HepG2 (cell line): ENCODE data around the gene PPP1R13B. TPM values are rescaled to one million over a fixed set of nuclear protein-coding genes. Genes with fewer than 3 reads are reported as not detected.

Source experiments
- ATAC-seq: fragments of 200-7000 bp; cut with Tn5 transposase; 3 replicates; pipeline ENCODE4 v1.9.1; 2020; ENCODE audit warnings: mild to moderate bottlenecking, moderate library complexity
- BruUV-seq: library from RNA; stranded (reverse); fragments of 400-500 nt; replicated peaks from 2 replicates; lab custom pipeline; 2021; lab: Mats Ljungman, UMichigan
- CTCF ChIA-PET: fragments of 300-600 bp; formaldehyde crosslinking; extraction: SDS; loops from one replicate; lab custom pipeline; 2021; ENCODE audit warnings: low total read pairs, inconsistent platforms, low intra/inter-chr PET ratio; lab: Yijun Ruan, JAX
- POLR2A ChIA-PET: fragments of 350-600 bp; sonication (Branson Sonifier 250); formaldehyde crosslinking; loops from one replicate; lab custom pipeline; 2020; ENCODE audit warnings: antibody characterized with exemption, inconsistent platforms; lab: Yijun Ruan, JAX
- DNase-seq: peaks from one replicate; pipeline ENCODE4 v3.0.0-alpha.2; 2015; ENCODE audit warnings: low spot score
- FAIRE-seq: peaks from 3 replicates; lab custom pipeline; 2011; peaks lifted over from hg19 to GRCh38; lab: Jason Lieb, UNC
- H2AFZ ChIP-seq: one replicate; pipeline ENCODE4 v1.6.1; 2011; ENCODE audit warnings: low read length, inconsistent platforms
- H3K27ac ChIP-seq: fragments of 300-600 bp; 3 replicates; pipeline ENCODE4 v1.8.0; 2011; ENCODE audit warnings: mixed run types, mild to moderate bottlenecking, mixed read lengths, low read length, inconsistent platforms; ENCODE audit not compliant: insufficient read depth; ENCODE audit errors: extremely low read length
- H3K27me3 ChIP-seq, 2 experiments: fragments of 200-600 bp in 1 of 2; 2 replicates in 1 of 2; 3 replicates in 1 of 2; pipeline versions ENCODE4 v1.6.0 to v1.8.0; 2011; ENCODE audit warnings: low read length in 2 of 2, mild to moderate bottlenecking in 2 of 2, moderate library complexity in 2 of 2, inconsistent platforms in 1 of 2; ENCODE audit not compliant: insufficient read depth in 2 of 2, control insufficient read depth in 1 of 2
- H3K36me3 ChIP-seq, 2 experiments: fragments of 200-600 bp in 1 of 2; replicated peaks in 1 of 2; 2 replicates in 1 of 2; 3 replicates in 1 of 2; pipeline versions ENCODE4 v1.5.1 to v1.8.0; 2011; ENCODE audit warnings: low read length in 2 of 2, inconsistent platforms in 1 of 2; ENCODE audit not compliant: insufficient read depth in 2 of 2, control insufficient read depth in 1 of 2
- H3K4me1 ChIP-seq: 2 replicates; pipeline ENCODE4 v1.5.1; 2012; ENCODE audit warnings: low read length, inconsistent platforms; ENCODE audit not compliant: insufficient read depth
- H3K4me2 ChIP-seq: 2 replicates; pipeline ENCODE4 v1.6.0; 2011; ENCODE audit warnings: low read depth, low read length, inconsistent platforms
- H3K4me3 ChIP-seq, 3 experiments: fragments of 200-600 bp in 1 of 3; sonication (generic), shearing (Covaris generic) in 1 of 3; replicated peaks in 1 of 3; 2 replicates each; pipeline ENCODE4 v1.5.1; 2011 to 2016; ENCODE audit warnings: low read length in 3 of 3, inconsistent platforms in 2 of 3, low read depth in 2 of 3, mild to moderate bottlenecking in 2 of 3, control low read depth in 1 of 3, mixed read lengths in 1 of 3; ENCODE audit not compliant: insufficient read depth in 1 of 3
- H3K79me2 ChIP-seq: one replicate; pipeline ENCODE4 v1.6.1; 2011; ENCODE audit warnings: low read length, inconsistent platforms; ENCODE audit not compliant: insufficient read depth
- H3K9ac ChIP-seq: 2 replicates; pipeline ENCODE4 v1.6.0; 2011; ENCODE audit warnings: mild to moderate bottlenecking, low read depth, low read length, inconsistent platforms; ENCODE audit not compliant: insufficient read depth
- H3K9me3 ChIP-seq: 2 replicates; pipeline ENCODE4 v1.5.1; 2012; ENCODE audit warnings: mild to moderate bottlenecking, low read length
- H4K20me1 ChIP-seq: 2 replicates; pipeline ENCODE4 v1.6.0; 2011; ENCODE audit warnings: inconsistent platforms, mild to moderate bottlenecking, low read length, moderate library complexity; ENCODE audit not compliant: insufficient read depth
- ARNT2 ChIP-seq: sonication (generic); formaldehyde crosslinking; IDR thresholded peaks from 2 replicates; pipeline ENCODE4 v1.8.0; 2022; ENCODE audit warnings: mild to moderate bottlenecking, low read depth, missing genetic modification reagents, moderate library complexity
- ISL2 ChIP-seq: sonication (generic); formaldehyde crosslinking; IDR thresholded peaks from 2 replicates; pipeline ENCODE4 v1.5.0; 2020; ENCODE audit warnings: missing genetic modification reagents
- MEIS1 ChIP-seq: sonication (generic); formaldehyde crosslinking; IDR thresholded peaks from 2 replicates; pipeline ENCODE4 v1.9.0; 2021; ENCODE audit warnings: mild to moderate bottlenecking, missing genetic modification reagents, moderate library complexity, borderline replicate concordance
- RBAK ChIP-seq: sonication (generic); formaldehyde crosslinking; IDR thresholded peaks from 2 replicates; pipeline ENCODE4 v1.5.1; 2020; ENCODE audit warnings: mild to moderate bottlenecking, missing genetic modification reagents
- ZFP36L2 ChIP-seq: sonication (generic); formaldehyde crosslinking; IDR thresholded peaks from 2 replicates; pipeline ENCODE4 v1.4.0; 2020; ENCODE audit warnings: missing genetic modification reagents
- ZFP82 ChIP-seq: sonication (generic); formaldehyde crosslinking; IDR thresholded peaks from 2 replicates; pipeline ENCODE4 v1.5.1; 2020; ENCODE audit warnings: mild to moderate bottlenecking, missing genetic modification reagents, borderline replicate concordance
- ZFX ChIP-seq: sonication (generic); formaldehyde crosslinking; IDR thresholded peaks from 2 replicates; pipeline ENCODE4 v1.4.0; 2020; ENCODE audit warnings: mild to moderate bottlenecking, low read depth, missing genetic modification reagents, moderate library complexity
- ZNF256 ChIP-seq: sonication (generic); formaldehyde crosslinking; conservative IDR thresholded peaks from 2 replicates; pipeline ENCODE4 v1.4.0; 2020; ENCODE audit warnings: missing genetic modification reagents
- WGBS: methylation state at CpG from one replicate; pipeline ENCODE4 v1.1.6; 2017; ENCODE audit warnings: low lambda C conversion rate; 5-methylcytosine and 5-hydroxymethylcytosine counted together
- in situ Hi-C: cut with HindIII; loops from 2 replicates; pipeline ENCODE4 v1.10.0; 2017; ENCODE audit warnings: low pct_unique_long_range_greater_than_20kb; ENCODE audit not compliant: extremely low pct_ligation_motif_present
- intact Hi-C: fragments of 100-400 bp; cut with micrococcal nuclease; formaldehyde crosslinking; loops from one replicate; pipeline ENCODE4 v1.10.0; 2022; ENCODE audit not compliant: unreplicated experiment
- polyA plus RNA-seq, 8 experiments: library from polyadenylated mRNA; depleted of rRNA in 3 of 8; stranded (reverse) in 7 of 8; unstranded in 1 of 8; fragments of >200 nt; fragmentation: Illumina TruSeq in 4 of 8; extraction: Trizol in 4 of 8; gene quantifications; 2 replicates each; pipeline versions ENCODE4 v1.2.1 to v1.2.3, GENCODE V29; 2011 to 2016; ENCODE audit warnings: low read depth in 4 of 8, missing spikeins in 1 of 8, mixed read lengths in 1 of 8; ENCODE audit not compliant: insufficient read depth in 1 of 8
- total RNA-seq, 5 experiments: library from RNA; depleted of rRNA; stranded (reverse); fragments of >200 nt; fragmentation: Illumina TruSeq; extraction: Trizol; gene quantifications; 2 replicates each; pipeline ENCODE4 v1.2.3, GENCODE V29; 2016; ENCODE audit warnings: low read depth in 1 of 5
- TF ChIP-seq, protein P1 (sequence below): sonication (generic); formaldehyde crosslinking; IDR thresholded peaks from 2 replicates; pipeline ENCODE4 v1.8.1; 2022; ENCODE audit warnings: mild to moderate bottlenecking, missing genetic modification reagents
- TF ChIP-seq, protein P2 (sequence below): IDR thresholded peaks from 2 replicates; pipeline ENCODE4 v1.6.1; 2016; ENCODE audit warnings: control low read depth
- TF ChIP-seq, protein P3 (sequence below), 2 experiments: fragments of 450-650 bp in 1 of 2; sonication (generic) in 1 of 2; formaldehyde crosslinking; IDR thresholded peaks; 2 replicates each; pipeline versions ENCODE4 v1.5.0 to v1.8.0; 2020 to 2022; ENCODE audit warnings: mild to moderate bottlenecking in 1 of 2, missing genetic modification reagents in 1 of 2

Gene PPP1R13B
- total and polyA plus RNA-seq, 2 of the 13 experiments (the other 11 are each of a cell fraction or from before 2014, with no cell fraction given): 4.6 to 9.4 TPM

DNA sequence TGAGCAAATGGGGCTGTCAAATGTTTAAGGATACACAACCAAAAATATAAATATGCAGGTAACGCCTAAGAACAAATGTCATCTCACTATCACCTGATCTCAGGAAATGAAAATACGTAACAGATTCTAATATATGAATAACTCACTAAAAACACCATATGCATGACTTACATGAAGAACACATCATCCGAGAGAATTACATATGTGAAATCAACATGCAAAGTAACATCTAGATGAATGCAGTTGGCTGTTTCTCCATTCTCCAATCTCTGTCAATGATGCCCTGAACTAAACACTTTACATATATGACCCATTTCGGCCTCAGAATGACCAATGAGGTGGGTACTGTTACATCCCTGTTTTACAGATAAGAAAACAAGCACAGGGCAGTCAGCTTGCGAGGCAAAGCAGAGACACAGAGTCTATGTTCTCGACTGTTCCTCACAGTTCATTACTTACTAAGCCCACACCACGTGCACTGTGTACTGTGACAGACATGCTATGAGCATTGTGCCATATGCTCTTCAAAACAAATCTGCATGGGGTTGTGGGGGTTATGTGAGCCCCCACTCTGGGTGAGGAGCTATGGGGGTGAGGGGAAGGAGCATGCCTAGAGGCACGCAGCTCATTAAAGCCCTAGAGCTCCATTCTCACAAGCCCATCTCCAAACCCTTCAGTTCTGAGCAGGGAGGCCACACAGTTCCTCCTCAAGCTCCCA lies 89.2 kb downstream of the PPP1R13B start:
- H3K4me2 ChIP-seq: no peak overlapping the region
- H3K9ac ChIP-seq: no peak overlapping the region
- CTCF ChIA-PET: no interaction called here
- no peaks in the 10 kb centered on the region for H3K27me3 ChIP-seq
- no peak overlapping the region for H3K4me3 ChIP-seq
- H3K27ac ChIP-seq: no peak overlapping the region
- H3K36me3 ChIP-seq: peaks cover 1 to 10% of the 10 kb centered on the region in 2 experiments; a peak in 2 of 5 replicates
- H3K79me2 ChIP-seq: no peaks in the 10 kb centered on the region
- in situ Hi-C loops: no loop called here
- H3K9me3 ChIP-seq: no peaks in the 10 kb centered on the region
- intact Hi-C loops: no loop called here
- ATAC-seq (no peak), FAIRE-seq (no peak), DNase-seq (no peak)
- no peaks in the 10 kb centered on the region for H3K4me1 ChIP-seq
- H2AFZ ChIP-seq: no peak overlapping the region
- WGBS: 92% methylated on average over 8 of the region's 8 CpGs
- no peaks in the 10 kb centered on the region for H4K20me1 ChIP-seq
- BruUV-seq: no TSS peak
- TF ChIP-seq MEIS1 (no peak), ZFX (CRISPR knock-in tag) (no peak), ZFP36L2 (CRISPR knock-in tag) (no peak), ARNT2 (CRISPR knock-in tag) (no peak), ZFP82 (CRISPR knock-in tag) (no peak)
- POLR2A ChIA-PET: no interaction called here

DNA sequence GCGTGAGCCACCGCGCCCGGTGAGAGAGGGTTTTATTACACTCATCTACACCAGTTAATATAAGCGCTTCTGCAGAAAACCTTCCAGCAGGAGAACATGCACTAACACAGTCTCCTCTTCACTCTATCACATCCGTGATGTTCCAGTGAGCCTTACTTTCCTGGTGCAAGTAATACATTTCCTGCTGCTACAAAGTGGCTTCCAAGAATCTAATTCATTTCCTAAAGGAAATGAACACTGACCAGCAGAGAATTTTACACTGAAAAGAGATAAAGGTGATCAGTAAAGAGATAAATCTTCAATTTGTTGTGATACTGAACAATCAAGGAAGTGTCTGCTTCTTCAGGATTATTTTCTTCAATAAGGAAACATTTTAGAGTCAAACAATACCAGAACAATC lies 92.3 kb downstream of the PPP1R13B start:
- no peaks in the 10 kb centered on the region for H3K9me3 ChIP-seq
- H3K4me3 ChIP-seq: no peak overlapping the region
- in situ Hi-C loops (no loop called here), intact Hi-C loops (no loop called here)
- FAIRE-seq: no peak
- H3K27me3 ChIP-seq: no peaks in the 10 kb centered on the region
- H2AFZ ChIP-seq: no peak overlapping the region
- ChIA-PET POLR2A (no interaction called here), CTCF (no interaction called here)
- no peaks in the 10 kb centered on the region for H3K4me1 ChIP-seq
- over 99% methylated on average over 6 of the region's 6 CpGs for WGBS
- H3K9ac ChIP-seq: no peak overlapping the region
- H3K36me3 ChIP-seq: peaks cover 1 to 16% of the 10 kb centered on the region in 2 experiments; a peak in 2 of 5 replicates
- DNase-seq: no peak
- no peaks in the 10 kb centered on the region for H4K20me1 ChIP-seq
- ATAC-seq: no peak
- H3K79me2 ChIP-seq: no peaks in the 10 kb centered on the region
- H3K27ac ChIP-seq: no peak overlapping the region
- H3K4me2 ChIP-seq: no peak overlapping the region
- BruUV-seq: no TSS peak
- no peak for TF ChIP-seq RBAK (CRISPR knock-in tag)
- TF ChIP-seq, protein P1, sequence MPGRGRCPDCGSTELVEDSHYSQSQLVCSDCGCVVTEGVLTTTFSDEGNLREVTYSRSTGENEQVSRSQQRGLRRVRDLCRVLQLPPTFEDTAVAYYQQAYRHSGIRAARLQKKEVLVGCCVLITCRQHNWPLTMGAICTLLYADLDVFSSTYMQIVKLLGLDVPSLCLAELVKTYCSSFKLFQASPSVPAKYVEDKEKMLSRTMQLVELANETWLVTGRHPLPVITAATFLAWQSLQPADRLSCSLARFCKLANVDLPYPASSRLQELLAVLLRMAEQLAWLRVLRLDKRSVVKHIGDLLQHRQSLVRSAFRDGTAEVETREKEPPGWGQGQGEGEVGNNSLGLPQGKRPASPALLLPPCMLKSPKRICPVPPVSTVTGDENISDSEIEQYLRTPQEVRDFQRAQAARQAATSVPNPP (CRISPR knock-in tag): no peak
- no peak for TF ChIP-seq ZNF256 (CRISPR knock-in tag)
- TF ChIP-seq, protein P2, sequence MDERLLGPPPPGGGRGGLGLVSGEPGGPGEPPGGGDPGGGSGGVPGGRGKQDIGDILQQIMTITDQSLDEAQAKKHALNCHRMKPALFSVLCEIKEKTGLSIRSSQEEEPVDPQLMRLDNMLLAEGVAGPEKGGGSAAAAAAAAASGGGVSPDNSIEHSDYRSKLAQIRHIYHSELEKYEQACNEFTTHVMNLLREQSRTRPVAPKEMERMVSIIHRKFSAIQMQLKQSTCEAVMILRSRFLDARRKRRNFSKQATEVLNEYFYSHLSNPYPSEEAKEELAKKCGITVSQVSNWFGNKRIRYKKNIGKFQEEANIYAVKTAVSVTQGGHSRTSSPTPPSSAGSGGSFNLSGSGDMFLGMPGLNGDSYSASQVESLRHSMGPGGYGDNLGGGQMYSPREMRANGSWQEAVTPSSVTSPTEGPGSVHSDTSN (CRISPR knock-in tag): no peak
- TF ChIP-seq ISL2 (CRISPR knock-in tag): no peak
- TF ChIP-seq, protein P3, sequence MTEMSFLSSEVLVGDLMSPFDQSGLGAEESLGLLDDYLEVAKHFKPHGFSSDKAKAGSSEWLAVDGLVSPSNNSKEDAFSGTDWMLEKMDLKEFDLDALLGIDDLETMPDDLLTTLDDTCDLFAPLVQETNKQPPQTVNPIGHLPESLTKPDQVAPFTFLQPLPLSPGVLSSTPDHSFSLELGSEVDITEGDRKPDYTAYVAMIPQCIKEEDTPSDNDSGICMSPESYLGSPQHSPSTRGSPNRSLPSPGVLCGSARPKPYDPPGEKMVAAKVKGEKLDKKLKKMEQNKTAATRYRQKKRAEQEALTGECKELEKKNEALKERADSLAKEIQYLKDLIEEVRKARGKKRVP (CRISPR knock-in tag; IDR thresholded peaks at IDR 0.05): no peak
